ENCODE data around the gene CHST8. TPM values are rescaled to one million over a fixed set of nuclear protein-coding genes. Genes with fewer than 3 reads are reported as not detected.

CHST8 gene
- total RNA-seq, 1 donor from 2014 or later = 3.2 TPM

DNA sequence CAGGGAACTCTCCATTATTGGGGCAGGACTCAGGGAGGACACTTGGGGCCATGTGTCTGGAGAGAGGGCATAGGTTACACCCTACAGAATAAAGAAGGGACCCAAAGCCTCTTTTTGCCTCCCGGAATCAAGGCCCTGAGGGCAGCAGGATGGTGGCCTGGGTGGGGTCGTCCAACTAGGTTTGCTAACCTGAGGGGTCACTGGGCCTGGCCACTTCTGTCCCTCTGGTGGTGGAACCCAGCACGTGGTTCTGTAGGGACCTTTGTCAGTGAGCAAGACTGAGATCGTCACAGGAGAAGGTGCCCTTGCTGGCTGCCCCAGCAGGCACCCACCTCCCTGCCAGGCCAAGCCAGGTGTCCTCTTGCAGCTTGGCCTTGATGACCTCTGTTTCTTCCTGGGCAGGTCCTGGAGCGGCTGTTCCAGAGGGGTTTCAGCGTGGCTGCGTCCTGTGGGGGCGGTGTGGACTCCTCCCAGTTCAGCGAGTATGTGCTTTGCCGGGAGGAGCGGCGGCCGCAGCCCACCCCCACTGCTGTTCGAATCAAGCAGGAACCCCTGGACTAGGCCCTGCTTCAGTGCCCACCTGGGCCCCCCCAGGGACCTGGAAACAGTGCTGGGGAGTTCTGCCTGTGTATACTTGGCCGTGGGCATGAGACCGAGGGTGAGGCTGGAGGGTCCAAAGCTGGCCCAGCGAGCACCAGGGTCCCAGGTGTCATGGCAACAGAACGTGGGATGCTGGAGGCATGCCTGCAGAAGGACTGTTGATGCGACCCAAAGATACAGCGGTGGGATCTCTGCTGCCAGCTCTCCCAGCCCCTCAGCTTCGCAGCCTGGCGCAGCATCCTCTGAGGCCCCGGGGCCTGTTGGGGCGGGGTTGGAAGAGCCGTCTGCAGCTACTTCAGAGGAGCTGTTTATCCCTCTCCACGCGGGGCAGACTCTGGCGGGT is 190.9 kb downstream of the CHST8 start:
- no peak for TF ChIP-seq POLR2AphosphoS5 (IDR thresholded peaks at IDR 0.05; ENCODE audit: insufficient read depth in 1 of 2, low read depth in 1 of 2)
- TF ChIP-seq POLR2A (IDR thresholded peaks at IDR 0.05) = no peak
- TF ChIP-seq, protein P1, sequence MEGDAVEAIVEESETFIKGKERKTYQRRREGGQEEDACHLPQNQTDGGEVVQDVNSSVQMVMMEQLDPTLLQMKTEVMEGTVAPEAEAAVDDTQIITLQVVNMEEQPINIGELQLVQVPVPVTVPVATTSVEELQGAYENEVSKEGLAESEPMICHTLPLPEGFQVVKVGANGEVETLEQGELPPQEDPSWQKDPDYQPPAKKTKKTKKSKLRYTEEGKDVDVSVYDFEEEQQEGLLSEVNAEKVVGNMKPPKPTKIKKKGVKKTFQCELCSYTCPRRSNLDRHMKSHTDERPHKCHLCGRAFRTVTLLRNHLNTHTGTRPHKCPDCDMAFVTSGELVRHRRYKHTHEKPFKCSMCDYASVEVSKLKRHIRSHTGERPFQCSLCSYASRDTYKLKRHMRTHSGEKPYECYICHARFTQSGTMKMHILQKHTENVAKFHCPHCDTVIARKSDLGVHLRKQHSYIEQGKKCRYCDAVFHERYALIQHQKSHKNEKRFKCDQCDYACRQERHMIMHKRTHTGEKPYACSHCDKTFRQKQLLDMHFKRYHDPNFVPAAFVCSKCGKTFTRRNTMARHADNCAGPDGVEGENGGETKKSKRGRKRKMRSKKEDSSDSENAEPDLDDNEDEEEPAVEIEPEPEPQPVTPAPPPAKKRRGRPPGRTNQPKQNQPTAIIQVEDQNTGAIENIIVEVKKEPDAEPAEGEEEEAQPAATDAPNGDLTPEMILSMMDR (IDR thresholded peaks at IDR 0.05) = no peak
- Histone ChIP-seq H3K27me3 (no peaks in the 10 kb centered on the region), H3K9me3 (no peaks in the 10 kb centered on the region), H3K4me1 (peaks cover 10% of the 10 kb centered on the region), H3K27ac (no peak overlapping the region), H3K4me3 (no peak overlapping the region), H3K36me3 (peaks cover 0 to 35% of the 10 kb centered on the region in 2 donors)
- DNase-seq (ENCODE audit: extremely low spot score in 2 of 2) = no peak
- intact Hi-C loops (cut with DNase I) = no loop called here

DNA sequence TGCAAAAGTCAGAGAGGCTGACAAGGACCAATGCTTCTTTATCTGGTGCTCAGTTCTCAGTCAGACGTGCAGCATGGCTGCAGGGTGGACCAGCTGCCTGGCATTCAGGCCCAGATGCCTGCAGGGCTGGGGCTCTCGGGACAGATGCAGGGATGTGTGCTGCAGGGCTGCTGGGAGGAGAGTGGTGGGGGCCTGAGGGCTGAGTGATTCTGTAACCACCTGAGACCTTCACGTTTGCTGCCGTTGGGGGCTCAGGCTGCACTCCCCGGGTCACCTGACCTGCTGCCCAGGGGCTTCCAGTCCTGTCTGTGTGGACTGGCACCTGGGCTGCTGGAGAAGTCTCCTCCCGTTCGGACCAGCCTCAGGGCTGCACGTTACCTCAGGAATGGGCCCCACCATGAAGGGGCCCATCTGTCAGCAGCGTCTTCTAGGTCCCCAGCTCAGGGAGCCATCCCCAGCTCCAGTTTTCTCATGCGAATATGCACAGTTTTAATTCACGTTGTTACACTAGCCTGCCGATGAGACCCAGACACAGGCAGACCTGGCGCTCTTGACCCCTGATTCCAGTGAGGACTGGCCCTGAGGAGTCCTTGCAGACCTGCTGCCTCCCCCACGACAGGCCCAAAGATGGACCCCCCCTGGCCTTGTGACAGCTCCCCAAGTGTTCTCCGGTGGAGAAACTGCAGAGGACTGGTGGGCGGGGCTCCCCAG is 191.8 kb downstream of the CHST8 start:
- Histone ChIP-seq H3K27ac (no peak overlapping the region), H3K9me3 (no peaks in the 10 kb centered on the region), H3K27me3 (no peaks in the 10 kb centered on the region), H3K4me3 (no peak overlapping the region), H3K4me1 (peaks cover 10% of the 10 kb centered on the region), H3K36me3 (peaks cover 0 to 30% of the 10 kb centered on the region in 2 donors)
- intact Hi-C loops (cut with DNase I) = no loop called here
- peak in 1 of 2 donors; percentile 82 for DNase-seq (ENCODE audit: extremely low spot score in 2 of 2)
- TF ChIP-seq POLR2A (IDR thresholded peaks at IDR 0.05) (no peak), POLR2AphosphoS5 (IDR thresholded peaks at IDR 0.05; ENCODE audit: insufficient read depth in 1 of 2, low read depth in 1 of 2) (no peak)
- TF ChIP-seq, protein P1 (IDR thresholded peaks at IDR 0.05) = no peak

DNA sequence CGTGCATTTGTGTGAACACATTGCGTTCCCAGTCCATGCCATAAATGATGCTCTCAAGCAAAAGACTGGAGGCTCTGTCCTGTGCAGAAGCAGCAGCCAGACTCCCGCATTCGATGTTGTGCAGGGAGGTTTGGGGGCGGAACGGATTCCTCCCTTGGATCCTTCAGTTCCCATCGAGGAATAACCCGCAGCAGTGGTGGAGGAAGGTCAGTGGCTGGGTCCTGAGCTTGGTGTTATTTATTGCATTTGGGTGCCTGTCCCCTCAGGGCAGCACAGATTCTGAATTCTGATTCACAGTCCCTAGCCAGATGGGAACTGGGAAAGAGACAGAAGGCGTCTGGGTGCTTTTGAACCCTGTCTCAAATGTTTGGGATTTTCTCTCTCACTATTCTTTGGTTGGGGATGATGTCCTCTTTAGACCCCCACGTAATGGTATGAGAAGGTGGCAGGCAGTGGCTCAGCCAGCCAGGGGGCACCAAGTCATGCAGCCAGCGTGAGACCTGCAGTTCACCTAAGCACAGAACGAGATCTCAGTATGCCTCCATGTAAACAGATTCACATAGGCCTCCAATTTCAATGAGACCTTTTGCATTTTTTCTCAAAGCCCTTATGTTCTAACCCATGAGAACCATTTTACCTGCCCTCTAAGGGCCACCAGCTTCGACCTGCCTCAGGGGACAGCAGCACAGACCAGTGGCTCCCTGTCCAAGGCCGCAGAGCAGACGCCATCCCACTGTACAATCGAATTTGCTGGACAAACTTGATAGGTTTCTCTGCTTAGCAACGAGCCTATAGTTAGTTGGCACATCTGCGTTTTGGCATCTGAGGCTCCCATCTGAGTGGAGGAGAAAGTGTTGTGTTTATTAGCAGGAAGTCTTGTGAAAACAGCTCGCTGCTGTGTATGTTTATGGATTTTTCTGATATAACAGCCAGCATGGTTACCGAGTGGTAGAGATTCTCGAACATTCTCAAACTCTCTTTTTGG is 192.7 kb downstream of the CHST8 start:
- H3K27ac ChIP-seq = no peak overlapping the region
- peak in 1 of 2 donors; percentile 60 for DNase-seq (ENCODE audit: extremely low spot score in 2 of 2)
- H3K4me1 ChIP-seq = peaks cover 18% of the 10 kb centered on the region
- no peaks in the 10 kb centered on the region for H3K27me3 ChIP-seq
- no peaks in the 10 kb centered on the region for H3K9me3 ChIP-seq
- intact Hi-C loops (cut with DNase I) = no loop called here
- H3K4me3 ChIP-seq = no peak overlapping the region
- peaks cover 0 to 30% of the 10 kb centered on the region in 2 donors for H3K36me3 ChIP-seq
- TF ChIP-seq, protein P1 (IDR thresholded peaks at IDR 0.05) = no peak
- TF ChIP-seq POLR2A (IDR thresholded peaks at IDR 0.05) = no peak
- TF ChIP-seq POLR2AphosphoS5 (IDR thresholded peaks at IDR 0.05; ENCODE audit: insufficient read depth in 1 of 2, low read depth in 1 of 2) = no peak

DNA sequence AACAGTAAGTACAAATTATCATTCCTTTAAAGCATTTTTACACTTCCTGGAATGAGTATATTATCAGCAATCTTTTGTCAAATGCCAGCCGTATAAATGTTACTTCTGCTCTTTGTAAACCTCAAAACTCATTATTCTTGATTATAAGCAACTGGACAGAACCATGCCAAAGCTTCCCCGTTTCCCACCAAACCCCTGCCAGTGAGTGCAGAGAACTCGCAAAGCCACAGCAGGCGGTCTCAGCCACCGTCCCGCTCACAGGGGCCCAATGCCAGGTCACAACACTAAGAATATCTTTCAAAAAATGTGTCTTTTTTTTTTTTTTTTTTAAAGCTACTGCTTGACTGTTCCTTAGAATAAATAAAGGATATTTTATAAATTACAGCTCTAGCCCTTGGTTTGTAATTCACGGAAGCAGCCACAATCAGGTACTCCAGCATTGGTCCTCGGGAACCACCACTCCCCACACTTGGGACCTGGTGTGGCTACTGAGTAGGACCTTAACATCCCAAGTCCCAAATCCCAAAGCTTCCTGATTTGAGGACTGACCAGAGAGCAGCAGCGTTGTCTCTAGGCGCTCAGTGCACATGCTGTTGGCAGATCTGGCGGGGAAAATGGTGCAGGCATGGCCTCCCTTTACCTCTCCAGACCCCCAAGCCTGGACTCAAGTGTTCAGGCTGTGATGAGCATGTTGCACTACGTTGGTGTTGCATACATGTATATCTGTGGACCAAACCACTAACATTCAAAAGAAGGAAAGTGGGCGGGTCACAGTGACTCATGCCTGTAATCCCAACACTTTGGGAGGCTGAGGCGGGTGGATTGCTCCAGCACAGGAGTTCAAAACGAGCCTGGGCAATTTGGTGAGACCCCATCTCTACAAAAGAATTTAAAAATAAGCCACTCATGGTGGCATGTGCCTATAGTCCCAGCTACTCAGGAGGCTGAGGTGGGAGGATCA is 193.9 kb downstream of the CHST8 start:
- TF ChIP-seq POLR2AphosphoS5 (IDR thresholded peaks at IDR 0.05; ENCODE audit: insufficient read depth in 1 of 2, low read depth in 1 of 2) (no peak), POLR2A (IDR thresholded peaks at IDR 0.05) (no peak)
- TF ChIP-seq, protein P1 (IDR thresholded peaks at IDR 0.05) = no peak
- Histone ChIP-seq H3K4me1 (peaks cover 28% of the 10 kb centered on the region), H3K27ac (no peak overlapping the region), H3K9me3 (no peaks in the 10 kb centered on the region), H3K27me3 (no peaks in the 10 kb centered on the region), H3K36me3 (peaks cover 0 to 30% of the 10 kb centered on the region in 2 donors), H3K4me3 (no peak overlapping the region)
- intact Hi-C loops (cut with DNase I) = no loop called here
- peak in 1 of 2 donors; percentile 72 for DNase-seq (ENCODE audit: extremely low spot score in 2 of 2)
